ENCODE results near the gene CAMTA1.

CAMTA1 gene

DNA sequence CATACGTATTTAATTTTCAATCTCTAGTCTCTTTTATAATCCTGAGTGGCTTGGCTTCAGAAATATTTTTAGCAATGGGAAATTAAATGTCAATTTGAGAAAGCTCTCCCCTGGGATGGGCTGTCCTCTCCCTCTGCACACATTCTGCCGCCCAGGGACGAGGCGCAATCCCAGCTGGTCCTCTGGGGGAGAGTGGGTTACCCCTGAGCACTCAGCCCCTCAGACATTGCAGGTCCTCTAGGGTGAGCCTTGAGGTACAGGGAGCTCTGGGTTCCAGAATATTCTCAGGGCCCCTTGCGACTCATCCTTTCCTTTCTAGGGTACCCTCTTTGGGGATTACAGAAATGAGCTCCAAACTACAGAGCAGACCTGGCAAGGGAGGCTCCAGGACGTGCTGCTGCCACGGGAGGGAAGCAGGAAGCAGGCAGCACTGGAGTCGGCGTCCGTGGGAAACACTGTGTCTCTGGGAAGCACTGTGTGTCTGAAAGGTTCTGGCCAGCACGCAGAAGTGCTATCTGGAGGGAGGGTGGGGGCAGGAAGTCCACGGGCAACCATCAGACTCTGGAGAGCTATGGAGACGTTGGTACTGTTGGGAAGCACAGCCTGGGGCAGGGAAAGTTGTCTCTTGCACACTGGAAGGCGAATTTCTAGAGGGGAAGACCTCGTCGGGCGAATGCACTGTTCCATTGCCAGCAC is 642.5 kb downstream of the CAMTA1 start:
- DNase-seq: no peak

DNA sequence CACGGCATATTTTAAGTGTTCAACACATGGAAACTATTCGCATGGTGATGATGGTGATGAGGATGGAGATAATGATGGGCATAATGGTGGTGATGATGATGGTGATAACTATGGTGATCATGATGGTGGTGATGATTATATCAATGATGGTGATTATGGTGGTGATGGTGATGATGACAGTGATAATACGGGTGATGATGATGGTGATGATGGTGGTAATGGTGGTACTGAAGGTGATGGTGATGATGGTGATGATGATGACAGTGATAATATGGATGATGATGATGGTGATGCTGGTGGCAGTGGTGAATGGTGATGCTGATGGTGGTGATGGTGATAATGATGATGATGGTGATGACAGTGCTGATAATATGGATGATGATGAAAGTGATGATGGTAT is 644.0 kb downstream of the CAMTA1 start:
- no peak for DNase-seq

DNA sequence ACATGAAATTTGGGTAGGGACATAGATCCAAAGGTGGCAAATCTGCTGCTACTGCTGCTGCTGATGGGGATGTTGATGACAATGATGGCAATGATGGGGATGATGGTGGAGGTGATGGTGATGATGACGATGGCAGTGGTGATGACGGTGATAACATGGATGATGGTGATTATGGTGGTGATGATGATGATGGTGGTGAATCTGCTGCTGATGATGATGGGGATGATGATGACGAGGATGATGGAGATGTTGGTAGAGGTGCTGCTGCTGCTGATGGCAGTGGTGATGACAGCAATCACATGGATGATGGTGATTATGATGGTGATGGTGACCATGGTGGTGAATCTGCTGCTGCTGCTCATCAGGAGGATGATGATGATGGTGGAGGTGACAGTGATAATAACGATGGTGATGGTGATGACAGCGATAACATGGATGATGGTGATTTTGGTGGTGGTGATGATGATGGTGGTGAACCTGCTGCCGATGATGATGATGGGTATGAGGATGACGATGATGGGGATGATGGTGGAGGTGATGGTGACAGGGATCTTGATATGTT is 644.9 kb downstream of the CAMTA1 start:
- no peak for DNase-seq

DNA sequence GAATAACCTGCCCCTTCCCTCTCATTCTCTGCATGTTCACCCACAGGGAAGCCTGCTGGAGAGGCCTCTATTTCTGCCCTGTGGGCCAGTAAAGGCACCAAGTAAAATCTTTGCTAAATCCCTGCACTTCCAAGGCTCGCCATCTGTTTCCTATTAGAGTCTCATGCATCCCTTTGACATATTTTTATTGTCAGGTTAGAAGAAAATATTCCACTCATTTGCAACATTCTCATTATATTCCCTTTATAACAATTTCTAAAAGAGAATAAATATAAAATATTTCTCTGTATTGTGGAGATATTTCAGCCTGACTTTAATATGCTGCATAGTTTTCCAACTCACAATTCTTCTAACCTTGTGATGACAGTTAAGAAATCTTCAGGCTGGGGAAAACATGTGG is 645.4 kb downstream of the CAMTA1 start:
- no peak for DNase-seq

DNA sequence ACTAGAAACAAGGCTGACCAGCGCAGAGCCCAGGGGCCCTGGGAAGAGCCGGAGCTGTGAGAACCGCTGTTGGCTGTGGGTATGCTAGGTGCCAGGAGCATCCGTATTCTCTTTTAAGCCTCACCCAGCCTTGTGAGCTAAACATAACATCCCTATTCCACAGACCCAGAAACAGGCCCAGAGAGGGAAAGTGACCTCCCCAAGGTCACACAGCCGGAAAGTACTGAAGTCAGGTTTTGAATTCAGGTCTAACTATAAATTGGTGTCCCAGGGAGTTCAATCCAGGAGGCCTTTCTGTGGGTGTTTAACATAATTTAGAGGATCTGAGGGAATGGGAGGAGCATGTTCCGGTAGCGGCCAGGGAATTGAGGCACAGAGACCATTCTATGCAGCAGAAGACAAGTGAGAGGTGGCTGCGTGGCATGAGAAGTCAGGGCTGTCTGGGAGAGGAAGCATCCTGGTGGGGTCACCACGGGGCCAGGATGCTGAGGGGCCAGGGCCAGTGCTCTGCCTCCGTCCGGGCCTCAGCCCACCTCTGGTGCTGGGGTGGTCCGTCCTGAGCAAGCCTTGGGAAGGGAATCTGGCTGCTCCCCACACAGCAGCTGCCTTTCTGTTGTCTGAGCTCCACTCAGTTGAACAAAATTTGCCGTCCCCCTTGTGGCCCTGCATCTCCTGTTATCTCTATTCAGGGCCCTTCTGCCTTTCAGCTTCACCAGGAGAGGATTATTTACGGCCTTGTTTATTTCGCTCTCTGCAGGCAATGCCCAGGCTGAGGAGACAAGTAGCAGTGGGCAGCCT is 647.0 kb downstream of the CAMTA1 start:
- DNase-seq: no peak

DNA sequence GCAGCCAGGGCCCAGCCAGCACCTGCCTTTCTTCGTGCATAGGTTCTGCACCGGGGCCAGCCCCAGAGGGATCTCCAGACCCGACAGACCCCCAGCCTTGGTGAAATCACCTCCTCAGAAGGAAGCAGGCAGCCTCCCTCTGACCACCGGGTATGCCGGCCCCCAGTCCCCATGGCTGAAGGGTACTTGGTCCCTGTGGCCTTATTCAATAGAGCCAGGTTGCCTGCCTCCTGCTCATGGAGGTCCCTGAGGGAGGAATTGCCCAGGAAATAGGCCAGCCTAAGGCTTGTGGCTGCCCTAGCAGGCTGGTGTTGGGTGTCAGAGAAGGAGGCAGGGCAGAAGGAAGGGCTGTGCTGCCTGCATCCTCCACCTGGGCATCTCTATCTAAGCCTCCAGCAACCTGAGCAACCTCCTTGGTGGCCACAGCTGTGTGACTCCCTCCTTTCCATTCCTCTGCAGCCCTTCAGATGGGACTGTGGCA is 647.7 kb downstream of the CAMTA1 start:
- DNase-seq: no peak

DNA sequence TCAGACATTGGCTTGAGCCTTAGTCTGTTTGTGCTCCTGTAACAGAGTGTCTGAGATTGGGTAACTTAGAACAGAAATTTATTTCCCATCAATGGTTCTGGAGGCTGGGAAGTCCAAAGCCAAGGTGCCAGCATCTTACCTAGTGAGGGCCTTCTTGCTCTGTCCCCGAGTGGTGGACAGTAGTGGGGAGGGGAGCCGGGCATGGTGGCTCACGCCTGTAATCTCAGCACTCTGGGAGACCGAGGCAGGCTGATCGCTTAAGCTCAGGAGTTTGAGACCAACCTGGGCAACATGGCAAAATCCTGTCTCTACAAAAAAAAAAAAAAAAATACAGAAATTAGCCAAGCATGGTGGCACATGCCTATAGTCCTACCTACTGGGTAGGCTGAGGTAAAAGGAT is 649.3 kb downstream of the CAMTA1 start:
- DNase-seq: no peak

DNA sequence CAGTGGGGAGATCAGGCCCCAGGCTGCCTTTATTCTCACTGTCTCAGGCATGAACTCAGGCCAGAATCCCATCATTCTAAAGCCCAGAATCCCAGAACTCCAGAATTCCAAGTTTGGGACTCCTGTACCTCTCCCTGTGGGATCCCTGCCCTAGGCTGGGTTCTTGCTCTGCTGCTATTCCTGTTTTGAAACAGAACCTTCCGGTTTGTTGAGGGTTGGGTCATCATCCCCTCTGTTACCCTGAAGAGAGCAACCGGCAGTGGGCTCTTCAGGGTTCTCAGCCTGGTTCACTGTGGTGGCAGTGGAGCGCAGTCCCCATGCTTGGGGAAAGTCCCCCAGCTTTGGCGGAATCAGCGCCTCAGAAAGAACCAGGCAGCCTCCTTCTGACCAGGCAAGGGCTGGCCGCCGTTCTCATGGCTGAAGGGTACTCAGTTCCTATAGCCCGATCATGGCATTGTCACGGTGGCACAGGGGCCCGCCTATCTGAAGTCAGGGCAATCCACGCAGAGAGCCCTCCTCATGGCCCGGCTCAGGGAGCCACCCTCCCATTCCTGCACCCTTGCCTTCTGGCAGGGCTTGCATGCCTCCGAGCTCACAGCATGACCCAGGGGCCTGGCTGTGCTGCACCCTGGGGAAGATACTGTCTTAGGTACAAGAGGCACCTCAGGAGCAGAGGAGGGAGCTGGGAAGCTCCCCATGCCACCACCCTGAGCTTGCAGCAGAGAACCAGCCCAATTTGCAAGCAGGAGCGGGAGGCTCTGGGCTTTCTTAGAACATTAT is 650.2 kb downstream of the CAMTA1 start:
- DNase-seq: no peak

DNA sequence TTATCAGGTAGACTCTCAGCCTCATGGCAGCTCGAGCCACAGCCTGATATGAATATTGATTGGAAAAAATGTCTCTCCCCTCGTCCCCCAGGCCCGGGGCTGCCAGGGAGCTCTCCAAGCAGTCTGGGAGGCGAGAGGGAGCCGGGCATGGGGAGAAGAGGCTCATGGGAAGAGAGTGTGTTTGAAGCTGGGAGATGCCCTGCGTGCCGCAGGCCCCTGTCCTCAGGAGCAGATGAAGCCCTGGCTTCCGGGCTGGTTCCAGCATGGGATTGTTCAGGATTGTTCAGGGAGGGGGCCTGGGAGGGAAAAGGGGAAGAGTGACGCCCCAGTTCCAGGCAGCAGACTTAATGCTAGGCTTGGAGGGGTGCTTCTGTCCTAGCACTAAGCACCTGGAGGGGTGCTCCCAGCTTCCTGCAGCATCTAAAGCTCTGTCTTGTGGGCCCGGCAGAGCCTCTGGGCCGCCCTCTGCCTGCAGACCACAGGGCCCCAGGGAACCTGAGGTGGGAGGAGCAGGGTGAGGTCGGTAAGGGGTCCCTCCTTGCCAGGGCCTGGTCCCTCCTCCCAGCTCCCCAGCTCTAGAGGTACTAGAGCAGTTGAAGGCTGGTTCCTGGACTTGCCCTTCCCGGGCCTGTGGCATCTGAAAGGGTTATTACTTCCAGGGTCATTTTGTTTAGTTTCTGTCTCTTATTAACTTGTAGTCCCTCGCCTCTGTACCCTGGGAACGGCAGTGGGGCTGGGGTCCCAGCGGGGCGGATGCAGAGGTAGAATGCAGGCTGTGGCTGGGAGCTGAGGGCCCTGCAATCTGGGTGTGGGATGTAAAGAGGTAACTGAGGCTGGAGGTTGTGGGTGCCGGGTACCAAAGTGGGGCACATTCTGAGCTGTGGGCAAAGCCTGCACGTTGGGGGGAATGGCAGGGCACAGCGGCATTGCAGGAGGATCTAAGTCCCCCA is 651.1 kb downstream of the CAMTA1 start:
- DNase-seq: no peak

DNA sequence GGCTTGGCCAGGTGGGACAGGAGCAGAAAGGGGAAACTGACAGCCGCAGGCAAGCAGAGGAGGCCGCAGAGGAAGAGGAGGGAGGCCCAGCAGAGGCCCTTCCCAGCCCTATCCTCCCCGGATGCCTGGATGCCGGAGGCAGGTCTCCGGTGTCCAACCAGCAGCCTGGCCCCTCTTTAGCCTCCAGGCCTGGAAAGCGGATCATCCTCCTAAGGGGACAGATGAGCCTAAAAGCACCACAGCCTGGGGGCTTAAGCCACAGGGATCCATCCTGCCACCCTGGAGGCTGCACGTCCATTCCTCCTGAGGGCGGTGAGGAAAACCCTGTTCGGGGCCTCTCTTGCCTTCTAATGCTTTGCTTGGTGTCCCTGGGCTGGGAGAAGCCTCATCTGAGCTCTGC is 651.8 kb downstream of the CAMTA1 start:
- no peak for DNase-seq

DNA sequence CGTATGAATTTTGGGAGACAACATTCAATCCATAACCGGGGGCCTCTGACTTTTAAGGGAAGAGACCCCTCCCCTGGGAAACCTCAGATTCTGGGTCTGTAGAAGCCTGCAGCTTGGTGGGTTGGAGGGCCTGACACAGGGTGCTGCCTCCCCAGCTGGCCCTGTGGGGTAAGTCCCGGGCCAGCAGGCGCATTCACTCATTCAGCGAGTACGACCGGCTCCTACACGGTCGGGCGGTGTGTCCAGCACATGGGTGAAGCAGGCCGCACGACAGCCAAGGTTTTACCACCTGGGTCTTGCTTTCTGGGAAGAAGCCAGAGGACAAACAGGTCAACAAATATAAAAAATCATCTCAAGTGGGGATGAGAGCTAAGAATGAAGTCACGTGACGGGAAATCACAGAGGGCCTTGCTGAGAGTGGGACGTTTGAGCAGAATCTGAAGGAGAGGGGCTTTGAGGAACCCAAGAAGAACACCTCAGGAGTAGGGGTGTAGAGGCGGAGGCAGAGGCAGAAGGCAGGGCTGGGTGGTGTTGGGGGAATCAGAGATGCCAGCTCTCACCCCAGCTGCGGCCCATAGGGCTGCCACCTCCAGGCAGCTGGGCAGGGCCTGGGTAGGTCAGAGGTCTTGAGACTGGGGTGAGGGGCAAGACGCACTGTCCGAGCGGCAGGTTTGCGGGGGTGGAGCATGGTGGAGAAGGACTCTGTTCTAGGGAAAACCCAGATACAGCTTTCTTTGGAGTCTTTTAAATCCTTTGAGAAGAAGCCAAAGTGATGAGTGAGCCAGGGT is 652.5 kb downstream of the CAMTA1 start:
- no peak for DNase-seq

DNA sequence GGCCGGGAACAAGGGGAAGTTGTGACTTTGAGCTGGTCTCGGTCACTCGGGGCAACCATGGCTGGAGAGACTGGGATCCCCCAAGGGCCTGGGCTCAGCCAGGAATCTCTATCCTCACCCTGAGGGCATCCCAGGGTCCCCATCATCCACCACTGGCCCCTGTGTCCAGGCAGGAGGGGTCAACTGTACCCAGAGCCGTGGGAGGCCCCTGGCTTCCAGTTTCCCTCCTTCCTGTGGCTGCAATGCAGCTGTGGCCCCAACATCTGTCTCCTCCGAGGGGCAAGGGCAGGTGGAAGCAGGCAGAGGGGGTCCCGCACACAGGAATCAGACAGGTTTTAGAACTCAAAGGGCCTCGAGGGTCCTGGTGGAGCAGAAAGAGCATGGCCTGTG is 653.1 kb downstream of the CAMTA1 start:
- DNase-seq: no peak

DNA sequence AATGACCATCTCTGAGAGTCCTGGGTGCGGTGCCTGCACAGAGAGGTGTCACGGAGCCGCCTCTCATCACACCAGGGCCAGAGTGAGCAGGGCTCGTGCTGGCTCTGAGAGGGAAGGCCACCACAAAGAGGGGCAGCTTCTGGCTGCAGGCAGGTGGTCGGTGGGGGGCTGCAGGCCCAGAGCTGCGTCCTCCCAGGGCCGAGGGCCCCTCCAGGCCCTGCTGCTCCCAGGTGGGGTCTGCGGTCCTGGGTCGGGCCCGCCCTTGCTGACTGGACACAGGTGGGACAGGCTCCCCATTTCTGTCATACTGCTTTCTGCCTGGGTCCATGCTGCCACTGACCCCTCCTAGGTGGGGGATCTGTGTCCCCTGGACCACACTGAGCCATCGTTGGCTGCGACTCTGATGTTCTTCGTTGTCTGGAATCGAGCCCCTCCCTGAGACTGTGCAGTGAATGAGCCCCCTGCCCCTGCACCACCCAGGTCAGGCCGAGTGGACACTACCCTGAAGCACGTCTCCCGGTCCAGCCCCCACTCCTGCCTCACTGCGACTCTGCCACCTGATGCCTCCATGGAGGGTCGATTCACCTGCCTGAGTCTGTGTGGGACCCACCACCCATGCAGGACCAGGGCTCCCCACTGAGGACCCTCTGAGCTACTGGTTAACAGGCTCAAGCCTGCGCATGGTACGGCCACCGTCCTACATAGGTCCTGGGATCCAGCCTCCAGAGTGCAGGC is 653.8 kb downstream of the CAMTA1 start:
- DNase-seq: no peak

DNA sequence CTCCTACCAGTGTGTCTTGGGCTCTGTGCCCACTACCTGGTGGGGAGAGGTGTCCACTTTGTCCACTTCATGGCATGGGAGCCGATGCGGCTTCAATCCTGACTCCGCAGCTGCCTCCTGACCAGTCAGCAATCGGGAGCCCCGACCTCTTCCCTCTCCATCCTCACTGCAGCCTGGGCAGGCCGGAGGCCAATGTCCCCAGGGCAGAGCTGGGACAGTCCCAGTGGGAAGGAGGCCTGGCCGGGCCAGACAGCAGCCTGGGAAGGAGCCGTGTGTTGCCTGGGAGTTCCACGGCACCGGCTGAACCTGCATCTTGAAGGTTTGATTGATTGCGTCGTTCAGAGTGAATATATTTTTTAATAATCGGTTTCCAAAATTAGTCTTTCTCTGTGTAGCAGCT is 654.9 kb downstream of the CAMTA1 start:
- no peak for DNase-seq

DNA sequence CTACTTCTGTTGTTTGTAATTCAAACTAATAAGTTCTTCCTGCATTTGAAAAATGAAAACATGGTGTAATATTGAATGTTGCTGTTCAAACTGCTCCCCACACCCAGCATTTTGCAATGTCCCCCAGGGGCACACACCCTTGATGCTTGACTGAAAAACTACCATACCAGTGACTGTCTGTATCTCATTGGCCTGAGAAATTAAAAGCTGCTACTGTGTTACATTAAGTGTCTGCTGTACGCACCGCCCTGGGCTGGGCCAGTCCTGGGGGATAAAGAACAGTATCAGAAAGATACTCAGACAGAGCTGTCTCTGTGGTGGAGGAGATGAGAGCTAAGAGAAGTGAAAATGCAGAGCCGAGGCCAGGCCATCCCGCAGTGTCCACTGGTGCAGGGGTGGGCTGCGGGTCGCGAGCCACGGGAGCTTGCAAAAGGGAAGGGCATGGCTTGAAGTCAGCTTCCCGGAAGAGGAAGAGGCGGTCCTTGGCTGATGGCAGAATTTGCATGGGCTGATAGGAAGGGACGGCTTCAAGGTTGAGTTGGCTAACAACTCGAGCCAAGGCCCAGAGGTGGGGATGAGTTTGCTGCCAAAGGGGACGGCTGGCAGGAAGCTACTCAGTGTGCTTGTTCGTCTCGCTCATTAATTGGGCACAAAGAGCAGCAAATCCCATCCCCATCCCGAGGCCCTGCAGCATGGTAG is 656.0 kb downstream of the CAMTA1 start:
- DNase-seq: no peak

DNA sequence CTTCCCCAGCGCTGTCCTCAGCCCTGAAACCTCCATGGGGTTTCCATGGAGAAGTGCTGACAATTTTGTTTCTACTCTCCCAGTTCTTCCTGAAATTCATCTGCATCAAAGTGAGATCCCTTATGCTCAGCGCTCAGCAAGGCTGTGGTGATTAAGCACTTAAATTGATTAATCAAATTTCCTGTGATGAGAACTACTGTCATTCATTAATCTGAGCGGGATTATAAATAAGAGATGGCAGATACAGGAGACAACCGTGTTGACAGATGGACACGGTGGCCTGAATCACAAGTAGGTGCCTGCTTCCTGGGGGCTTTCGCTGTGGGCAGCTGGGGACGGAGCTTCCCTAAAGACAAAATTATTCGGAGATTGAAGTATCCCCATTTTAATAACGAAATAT is 656.8 kb downstream of the CAMTA1 start:
- DNase-seq: no peak

DNA sequence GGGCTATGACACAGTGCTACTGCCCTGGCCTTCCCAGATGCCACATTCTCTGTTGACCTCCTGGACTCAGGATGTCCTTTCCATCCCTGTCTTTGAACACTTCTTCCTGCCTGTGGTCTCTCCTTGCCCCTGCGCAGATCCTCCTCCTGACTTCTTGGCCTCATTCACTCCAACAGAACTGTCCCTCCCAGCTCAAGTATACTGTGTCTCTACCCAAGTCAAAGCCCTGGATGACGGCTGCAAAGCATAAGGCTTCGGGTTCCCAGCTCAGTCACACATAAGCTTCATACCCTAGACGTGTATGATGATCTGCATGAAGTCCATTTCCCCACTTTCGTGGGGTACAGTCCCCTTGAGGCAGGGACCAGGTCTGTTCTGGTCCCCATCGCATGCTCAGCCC is 657.7 kb downstream of the CAMTA1 start:
- no peak for DNase-seq

DNA sequence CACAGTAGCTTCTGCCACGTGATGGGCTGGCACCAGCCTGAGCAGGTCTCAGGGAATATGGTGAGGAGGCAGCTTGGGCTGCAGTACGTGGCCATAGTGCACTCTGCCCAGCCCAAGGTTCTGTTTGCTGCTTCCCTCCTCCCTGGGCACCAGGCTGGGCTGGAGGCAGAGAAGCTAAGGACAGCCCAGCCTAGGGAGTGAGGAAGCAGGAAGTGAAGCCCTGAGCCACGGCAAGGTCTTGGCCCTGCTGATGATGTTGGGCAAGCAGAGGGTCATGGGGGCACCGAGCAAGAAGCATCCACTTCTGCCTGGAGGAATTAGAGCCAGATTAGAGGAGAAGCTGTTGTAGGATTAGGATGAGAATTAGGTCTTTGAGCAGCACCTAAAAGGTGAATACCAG is 659.1 kb downstream of the CAMTA1 start:
- DNase-seq: no peak

DNA sequence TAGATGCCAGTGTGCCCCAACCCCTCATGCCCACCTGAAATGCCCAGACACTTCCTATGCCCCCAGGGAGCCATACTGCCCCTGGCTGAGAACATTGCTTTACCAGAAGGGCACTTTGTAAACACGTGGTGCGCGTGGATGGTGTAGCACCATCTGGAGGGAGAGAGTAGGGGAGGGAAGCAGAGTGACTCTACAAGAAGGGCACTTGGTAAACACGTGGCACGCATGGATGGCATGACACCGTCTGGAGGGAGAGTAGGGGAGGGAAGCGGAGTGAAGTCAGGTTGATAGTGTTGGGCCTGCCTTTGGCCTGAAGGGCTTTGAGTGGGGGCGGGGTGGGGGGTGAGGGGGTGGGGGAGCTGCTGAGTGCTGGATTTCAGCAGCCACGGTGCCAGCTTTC is 661.8 kb downstream of the CAMTA1 start:
- no peak for DNase-seq

DNA sequence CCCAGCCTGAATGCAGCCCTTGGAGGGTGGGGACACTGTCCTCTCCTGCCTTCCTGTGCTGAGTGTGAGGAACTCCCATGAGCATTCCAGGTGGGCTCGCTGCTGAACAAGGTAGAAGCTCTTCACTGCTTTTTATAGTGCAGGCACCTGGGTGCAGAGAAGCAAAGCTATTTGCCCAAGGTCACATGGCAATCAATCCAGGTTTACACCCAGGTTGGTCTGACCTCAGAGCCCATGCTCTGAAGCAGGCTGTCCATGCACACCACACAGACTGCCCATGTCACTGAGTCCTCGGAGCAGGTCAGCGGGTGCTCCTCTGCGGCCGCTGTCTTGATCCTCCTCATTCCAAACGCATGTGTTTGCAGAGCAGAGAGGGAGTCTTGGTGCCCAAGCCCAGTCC is 662.5 kb downstream of the CAMTA1 start:
- DNase-seq: no peak
